A673 (cell line): ENCODE results near the gene SLCO2A1.

Source experiments
- EZH2 ChIP-seq: fragments of 200-600 bp; sonication (generic); IDR thresholded peaks from 2 replicates; pipeline ENCODE4 v1.6.1; 2017; ENCODE audit warnings: borderline replicate concordance, low read depth, mild to moderate bottlenecking, mixed read lengths, antibody characterized with exemption, low read length; ENCODE audit not compliant: poor library complexity, severe bottlenecking
- TF ChIP-seq, protein P1 (sequence below): fragments of 300-800, 200-600 bp; sonication (generic); conservative IDR thresholded peaks from 2 replicates; pipeline ENCODE4 v1.5.1; 2017; ENCODE audit warnings: low read depth, mild to moderate bottlenecking, antibody characterized with exemption, low read length, moderate library complexity, mixed read lengths

DNA sequence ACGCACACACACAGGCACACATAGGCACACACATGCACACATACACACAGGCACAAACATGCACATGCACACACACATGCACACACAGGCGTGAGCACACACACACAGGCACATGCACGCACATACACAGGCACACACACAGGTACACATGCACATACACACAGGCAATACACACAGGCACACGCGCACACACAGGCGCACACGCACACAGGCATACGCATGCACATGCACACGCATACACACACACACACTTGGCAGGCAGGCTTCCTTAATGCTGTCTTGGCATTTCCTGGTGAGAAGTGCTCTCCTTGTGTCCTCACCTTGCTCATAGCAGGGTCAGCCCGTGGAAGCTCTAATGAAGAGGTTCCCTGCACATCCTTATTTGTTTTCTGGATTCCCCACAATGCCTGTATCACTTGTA lies 8.4 kb upstream of the SLCO2A1 start:
- TF ChIP-seq, protein P1, sequence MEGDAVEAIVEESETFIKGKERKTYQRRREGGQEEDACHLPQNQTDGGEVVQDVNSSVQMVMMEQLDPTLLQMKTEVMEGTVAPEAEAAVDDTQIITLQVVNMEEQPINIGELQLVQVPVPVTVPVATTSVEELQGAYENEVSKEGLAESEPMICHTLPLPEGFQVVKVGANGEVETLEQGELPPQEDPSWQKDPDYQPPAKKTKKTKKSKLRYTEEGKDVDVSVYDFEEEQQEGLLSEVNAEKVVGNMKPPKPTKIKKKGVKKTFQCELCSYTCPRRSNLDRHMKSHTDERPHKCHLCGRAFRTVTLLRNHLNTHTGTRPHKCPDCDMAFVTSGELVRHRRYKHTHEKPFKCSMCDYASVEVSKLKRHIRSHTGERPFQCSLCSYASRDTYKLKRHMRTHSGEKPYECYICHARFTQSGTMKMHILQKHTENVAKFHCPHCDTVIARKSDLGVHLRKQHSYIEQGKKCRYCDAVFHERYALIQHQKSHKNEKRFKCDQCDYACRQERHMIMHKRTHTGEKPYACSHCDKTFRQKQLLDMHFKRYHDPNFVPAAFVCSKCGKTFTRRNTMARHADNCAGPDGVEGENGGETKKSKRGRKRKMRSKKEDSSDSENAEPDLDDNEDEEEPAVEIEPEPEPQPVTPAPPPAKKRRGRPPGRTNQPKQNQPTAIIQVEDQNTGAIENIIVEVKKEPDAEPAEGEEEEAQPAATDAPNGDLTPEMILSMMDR: no peak
- no peak for TF ChIP-seq EZH2
